ENCODE measurements around the gene CTNNA2. TPM values are rescaled to one million over a fixed set of nuclear protein-coding genes. Genes with fewer than 3 reads are reported as not detected.

CTNNA2 gene
- total and polyA plus RNA-seq, 11 donors, result 0.20 to 0.81 TPM; not detected in 9

DNA sequence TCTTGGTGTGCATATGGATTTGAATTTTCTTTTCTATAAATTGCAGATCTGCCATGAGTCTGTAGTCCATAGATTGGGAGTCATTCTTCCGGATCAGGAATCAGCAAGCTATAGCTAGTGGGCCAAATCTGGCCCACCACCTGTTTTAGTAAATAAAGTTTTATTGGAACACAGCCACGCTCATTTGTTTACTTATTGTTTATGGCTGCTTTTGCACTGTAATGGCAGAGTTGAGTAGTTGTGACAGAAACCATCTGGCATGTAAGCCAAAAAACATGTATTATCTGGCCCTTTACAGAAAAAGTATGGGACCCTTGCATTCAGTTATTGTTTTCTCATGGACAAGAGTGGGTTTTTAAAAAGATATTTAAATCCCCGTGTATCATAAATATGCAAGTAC, 600.5 kb downstream of the CTNNA2 start:
- intact Hi-C loops (cut with DNase I), result no loop called here
- H3K4me1 ChIP-seq, result no peaks in the 10 kb centered on the region
- no peak overlapping the region for H3K27ac ChIP-seq
- 80 to 87% (median 85%) methylated on average over 3 of the region's 3 CpGs for WGBS, 4 donors
- no peak overlapping the region for H3K4me3 ChIP-seq
- no peaks in the 10 kb centered on the region for H3K27me3 ChIP-seq
- TF ChIP-seq POLR2A (IDR thresholded peaks at IDR 0.05), result no peak
- TF ChIP-seq, protein P1, sequence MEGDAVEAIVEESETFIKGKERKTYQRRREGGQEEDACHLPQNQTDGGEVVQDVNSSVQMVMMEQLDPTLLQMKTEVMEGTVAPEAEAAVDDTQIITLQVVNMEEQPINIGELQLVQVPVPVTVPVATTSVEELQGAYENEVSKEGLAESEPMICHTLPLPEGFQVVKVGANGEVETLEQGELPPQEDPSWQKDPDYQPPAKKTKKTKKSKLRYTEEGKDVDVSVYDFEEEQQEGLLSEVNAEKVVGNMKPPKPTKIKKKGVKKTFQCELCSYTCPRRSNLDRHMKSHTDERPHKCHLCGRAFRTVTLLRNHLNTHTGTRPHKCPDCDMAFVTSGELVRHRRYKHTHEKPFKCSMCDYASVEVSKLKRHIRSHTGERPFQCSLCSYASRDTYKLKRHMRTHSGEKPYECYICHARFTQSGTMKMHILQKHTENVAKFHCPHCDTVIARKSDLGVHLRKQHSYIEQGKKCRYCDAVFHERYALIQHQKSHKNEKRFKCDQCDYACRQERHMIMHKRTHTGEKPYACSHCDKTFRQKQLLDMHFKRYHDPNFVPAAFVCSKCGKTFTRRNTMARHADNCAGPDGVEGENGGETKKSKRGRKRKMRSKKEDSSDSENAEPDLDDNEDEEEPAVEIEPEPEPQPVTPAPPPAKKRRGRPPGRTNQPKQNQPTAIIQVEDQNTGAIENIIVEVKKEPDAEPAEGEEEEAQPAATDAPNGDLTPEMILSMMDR (IDR thresholded peaks at IDR 0.05), result no peak
- no peak for DNase-seq
- H3K9me3 ChIP-seq, result peaks cover 0 to 15% (median 0%) of the 10 kb centered on the region in 12 donors
- no peaks in the 10 kb centered on the region for H3K36me3 ChIP-seq
- ATAC-seq, result no peak

DNA sequence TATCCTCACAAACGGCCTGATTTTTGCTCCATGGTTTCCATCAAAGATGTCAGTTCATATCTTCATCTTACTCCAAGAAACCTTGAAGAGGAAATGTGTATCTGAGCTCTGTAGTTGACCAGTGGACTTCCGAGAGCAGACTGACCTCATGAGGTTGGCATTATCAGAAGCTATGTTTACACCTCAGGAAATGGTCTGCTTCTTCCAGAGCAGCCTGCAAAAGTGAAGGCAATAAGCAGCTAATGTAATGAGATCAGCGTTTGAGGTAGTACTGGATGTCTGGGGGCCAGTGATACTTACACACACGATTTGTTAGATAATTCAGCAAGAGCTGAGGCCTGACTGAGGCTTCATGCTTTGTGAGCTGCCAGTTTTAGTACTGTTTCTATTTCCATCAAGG, 602.0 kb downstream of the CTNNA2 start:
- DNase-seq (no peak), ATAC-seq (no peak)
- Histone ChIP-seq H3K27ac (no peak overlapping the region), H3K9me3 (peaks cover 0 to 11% (median 0%) of the 10 kb centered on the region in 12 donors), H3K27me3 (no peaks in the 10 kb centered on the region), H3K4me1 (no peaks in the 10 kb centered on the region), H3K4me3 (no peak overlapping the region), H3K36me3 (no peaks in the 10 kb centered on the region)
- 31 to 43% (median 35%) methylated on average over 4 of the region's 4 CpGs for WGBS, 4 donors
- intact Hi-C loops (cut with DNase I), result no loop called here
- TF ChIP-seq, protein P1 (IDR thresholded peaks at IDR 0.05), result no peak
- no peak for TF ChIP-seq POLR2A (IDR thresholded peaks at IDR 0.05)

DNA sequence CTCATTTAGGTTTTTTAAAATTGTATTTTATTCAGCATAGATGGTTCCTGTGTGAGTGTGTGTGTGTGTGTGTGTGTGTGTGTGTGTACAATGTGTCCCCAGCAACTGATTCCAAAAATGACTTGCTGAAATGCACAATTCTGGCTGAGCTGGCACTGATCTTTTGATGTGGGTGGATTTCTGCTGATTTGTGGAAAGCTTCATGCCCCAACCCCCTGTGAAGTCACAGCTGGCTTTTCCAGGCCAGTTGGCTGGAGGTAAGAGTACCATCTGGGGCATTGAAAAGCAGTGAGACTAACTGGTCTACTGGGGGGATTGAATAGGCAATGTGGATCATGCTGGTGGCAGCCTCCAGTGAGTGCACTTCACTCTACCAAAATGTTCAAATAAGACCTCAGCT, 604.5 kb downstream of the CTNNA2 start:
- intact Hi-C loops (cut with DNase I), result no loop called here
- no peaks in the 10 kb centered on the region for H3K9me3 ChIP-seq
- no peaks in the 10 kb centered on the region for H3K4me1 ChIP-seq
- H3K4me3 ChIP-seq, result no peak overlapping the region
- H3K27me3 ChIP-seq, result no peaks in the 10 kb centered on the region
- no peak for DNase-seq
- no peaks in the 10 kb centered on the region for H3K36me3 ChIP-seq
- H3K27ac ChIP-seq, result no peak overlapping the region
- TF ChIP-seq, protein P1 (IDR thresholded peaks at IDR 0.05), result no peak
- no peak for TF ChIP-seq POLR2A (IDR thresholded peaks at IDR 0.05)
- ATAC-seq, result no peak

DNA sequence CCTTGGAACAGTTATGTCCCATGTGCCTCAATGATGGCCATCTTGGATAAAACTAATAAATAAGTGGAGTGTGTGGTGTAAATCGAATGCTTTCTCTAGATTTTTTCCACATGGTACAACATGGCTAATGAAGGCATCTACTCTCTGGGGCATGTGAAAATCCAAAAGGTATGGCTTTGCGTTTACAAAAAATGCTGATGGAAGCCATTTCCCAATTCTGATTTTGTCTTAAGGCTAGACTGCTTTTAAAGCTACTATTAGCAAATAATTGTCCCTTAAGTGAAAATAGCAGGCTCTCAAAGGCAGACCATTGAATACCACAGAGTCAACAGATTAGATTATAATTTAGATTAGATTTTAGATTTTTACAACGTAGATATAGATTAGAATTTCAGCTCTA, 608.0 kb downstream of the CTNNA2 start:
- TF ChIP-seq, protein P1 (IDR thresholded peaks at IDR 0.05), result no peak
- no peak for TF ChIP-seq POLR2A (IDR thresholded peaks at IDR 0.05)
- Histone ChIP-seq H3K27me3 (no peaks in the 10 kb centered on the region), H3K27ac (no peak overlapping the region), H3K4me1 (no peaks in the 10 kb centered on the region), H3K9me3 (no peaks in the 10 kb centered on the region), H3K4me3 (no peak overlapping the region), H3K36me3 (no peaks in the 10 kb centered on the region)
- DNase-seq (no peak), ATAC-seq (no peak)
- intact Hi-C loops (cut with DNase I), result no loop called here
- WGBS, 4 donors, result 76 to 87% (median 80%) methylated on average over 3 of the region's 3 CpGs
